ENCODE measurements around the gene PTPRB.
A peak's percentile ranks its signal among the peaks of the same experiment; 100 is the strongest.

The PTPRB gene

DNA sequence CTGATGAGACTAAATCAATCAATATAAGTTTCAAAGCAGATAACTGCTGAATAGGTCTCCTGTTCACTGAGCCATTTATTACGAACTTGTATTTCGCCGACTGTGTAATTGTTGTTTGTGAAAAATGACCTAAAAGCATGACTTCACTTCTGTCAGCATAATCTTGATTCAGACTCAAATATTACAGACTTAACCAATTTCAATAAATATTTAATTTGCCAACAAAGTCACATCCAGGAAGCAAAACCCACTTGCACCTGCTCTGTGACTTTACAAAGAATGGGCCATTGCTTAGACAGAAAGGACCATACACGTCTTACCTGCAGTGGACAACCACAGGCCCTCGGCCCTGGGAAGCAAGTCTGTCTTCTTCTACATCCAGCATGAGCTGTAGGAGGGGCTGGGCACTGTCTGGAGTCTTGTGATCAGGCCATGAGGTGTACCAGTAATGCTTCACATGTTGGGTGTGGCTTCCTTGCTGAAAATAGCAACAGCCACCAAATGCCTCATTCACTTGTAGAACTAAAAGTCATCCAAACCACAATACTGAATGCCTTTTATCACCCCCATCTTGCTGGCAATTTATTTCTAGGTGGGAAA is 23.5 kb upstream of the PTPRB start:
- no peaks in the 10 kb centered on the region for H3K9me3 ChIP-seq (ENCODE audit: control insufficient read depth, low read length)
- no peak overlapping the region for H3K27ac ChIP-seq (ENCODE audit: low read depth, low read length, severe bottlenecking)
- H3K36me3 ChIP-seq (ENCODE audit: control insufficient read depth, insufficient read depth, low read length): no peaks in the 10 kb centered on the region
- WGBS, 2 experiments (ENCODE audit: insufficient coverage in 2 of 2): 96 to 100% methylated on average over 2 to 4 of the region's 5 CpGs
- H3K4me3 ChIP-seq (ENCODE audit: extremely low read depth, insufficient read depth, low read length, poor library complexity, severe bottlenecking): no peak overlapping the region
- peaks cover 14% of the 10 kb centered on the region for H3K4me1 ChIP-seq (ENCODE audit: control insufficient read depth, insufficient read depth, low read length, poor library complexity, severe bottlenecking)

GRCh38 chr12:70660002-70660604 is 22.9 kb upstream of the PTPRB start:
- H3K36me3 ChIP-seq (ENCODE audit: control insufficient read depth, insufficient read depth, low read length): no peaks in the 10 kb centered on the region
- H3K27ac ChIP-seq (ENCODE audit: low read depth, low read length, severe bottlenecking): no peak overlapping the region
- H3K4me1 ChIP-seq (ENCODE audit: control insufficient read depth, insufficient read depth, low read length, poor library complexity, severe bottlenecking): peaks cover 14% of the 10 kb centered on the region
- H3K9me3 ChIP-seq (ENCODE audit: control insufficient read depth, low read length): no peaks in the 10 kb centered on the region
- H3K4me3 ChIP-seq (ENCODE audit: extremely low read depth, insufficient read depth, low read length, poor library complexity, severe bottlenecking): no peak overlapping the region
- WGBS, 2 experiments (ENCODE audit: insufficient coverage in 2 of 2): 100% methylated on average over 2 of the region's 5 CpGs

DNA sequence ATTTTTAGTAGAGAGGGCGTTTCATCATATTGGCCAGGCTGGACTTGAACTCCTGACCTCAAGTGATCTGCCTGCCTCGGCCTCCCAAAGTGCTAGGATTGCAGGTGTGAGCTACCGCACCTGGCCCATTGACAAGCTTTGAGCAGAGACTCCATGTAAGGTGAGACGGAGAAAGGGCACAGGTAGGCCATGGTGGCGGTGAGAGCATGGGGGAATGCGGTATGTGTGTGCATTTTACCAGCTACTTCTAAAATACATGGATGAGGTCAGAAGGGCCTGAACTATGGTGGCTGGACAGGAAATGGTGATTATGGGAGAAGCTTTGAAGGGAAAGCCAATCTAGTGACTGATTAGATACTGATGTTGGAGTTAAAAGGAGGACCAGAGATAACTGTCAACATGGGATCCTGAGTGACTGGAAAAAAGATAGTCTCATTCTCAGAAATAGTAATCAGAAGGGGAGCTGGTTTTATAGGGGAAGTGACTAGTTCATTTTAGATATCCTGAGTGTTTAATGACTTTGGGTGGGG is 21.9 kb upstream of the PTPRB start:
- Histone ChIP-seq H3K4me1 (ENCODE audit: control insufficient read depth, insufficient read depth, low read length, poor library complexity, severe bottlenecking) (peaks cover 14% of the 10 kb centered on the region), H3K4me3 (ENCODE audit: extremely low read depth, insufficient read depth, low read length, poor library complexity, severe bottlenecking) (no peak overlapping the region), H3K36me3 (ENCODE audit: control insufficient read depth, insufficient read depth, low read length) (no peaks in the 10 kb centered on the region), H3K9me3 (ENCODE audit: control insufficient read depth, low read length) (no peaks in the 10 kb centered on the region), H3K27ac (ENCODE audit: low read depth, low read length, severe bottlenecking) (no peak overlapping the region)
- WGBS, 2 experiments (ENCODE audit: insufficient coverage in 2 of 2): 81 to 93% methylated on average over 3 to 5 of the region's 6 CpGs

DNA sequence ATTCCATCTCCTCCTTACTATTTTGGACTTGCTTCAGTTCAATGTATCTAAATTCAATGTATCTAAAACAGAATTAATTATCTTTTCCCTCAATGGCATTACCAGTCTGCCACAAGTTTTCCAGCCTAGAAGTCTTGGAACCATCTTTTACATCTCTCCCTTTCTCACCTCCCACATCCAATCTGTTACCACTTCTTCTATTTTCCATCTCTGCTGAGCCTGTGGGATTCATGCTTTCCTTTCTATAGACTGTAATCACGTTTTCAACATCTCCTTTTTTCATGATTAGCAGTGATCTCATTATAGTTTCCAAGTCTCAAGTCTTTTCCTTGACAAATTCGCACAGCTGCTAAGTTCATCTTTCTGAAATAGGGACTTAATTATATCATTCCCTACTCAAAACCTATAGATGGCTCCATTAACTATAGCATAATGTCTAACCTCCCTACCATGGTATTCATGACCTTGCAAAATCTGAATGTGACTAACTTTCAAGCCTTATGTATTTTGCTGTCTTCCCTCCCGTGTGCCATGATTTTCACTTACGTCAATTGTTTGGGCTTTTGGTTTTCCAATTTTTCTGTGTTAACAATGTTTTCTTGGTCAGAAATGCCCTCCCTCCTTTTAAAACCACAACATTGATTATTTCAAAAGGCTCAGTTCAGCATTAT is 20.5 kb upstream of the PTPRB start:
- 90 to 94% methylated on average over 4 of the region's 4 CpGs for WGBS, 2 experiments (ENCODE audit: insufficient coverage in 2 of 2)

DNA sequence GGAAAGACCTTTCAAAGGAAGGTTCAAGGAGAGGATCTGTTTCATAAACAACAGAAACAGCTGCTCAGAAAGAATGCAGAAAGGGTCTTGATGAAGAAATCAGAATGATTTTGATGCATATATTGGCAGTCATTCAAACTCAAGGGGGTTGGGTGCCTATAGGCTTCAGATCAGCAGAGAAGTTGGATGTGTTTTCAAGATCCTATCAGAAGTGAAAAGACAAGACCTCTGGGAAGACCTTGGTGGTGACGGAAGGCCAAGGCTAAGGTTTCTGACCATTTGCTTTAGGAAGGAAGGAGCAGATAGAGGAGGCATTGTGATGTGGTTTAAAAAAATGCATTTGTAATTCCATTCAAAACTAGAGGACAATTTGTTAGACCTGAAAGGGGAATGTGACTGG is 15.2 kb upstream of the PTPRB start:
- Histone ChIP-seq H3K36me3 (ENCODE audit: control insufficient read depth, insufficient read depth, low read length) (no peaks in the 10 kb centered on the region), H3K9me3 (ENCODE audit: control insufficient read depth, low read length) (no peaks in the 10 kb centered on the region), H3K4me1 (ENCODE audit: control insufficient read depth, insufficient read depth, low read length, poor library complexity, severe bottlenecking) (peaks cover 5% of the 10 kb centered on the region), H3K27ac (ENCODE audit: low read depth, low read length, severe bottlenecking) (no peak overlapping the region), H3K4me3 (ENCODE audit: extremely low read depth, insufficient read depth, low read length, poor library complexity, severe bottlenecking) (no peak overlapping the region)
- WGBS, 2 experiments (ENCODE audit: insufficient coverage in 2 of 2): 100% methylated on average over 1 of the region's 1 CpG; no CpG with 5 or more reads in 1 of the 2 experiments

More for the DNA sequence above, 20.5 kb upstream of the PTPRB start:
- peaks cover 14% of the 10 kb centered on the region for H3K4me1 ChIP-seq (ENCODE audit: control insufficient read depth, insufficient read depth, low read length, poor library complexity, severe bottlenecking)
- no peak overlapping the region for H3K4me3 ChIP-seq (ENCODE audit: extremely low read depth, insufficient read depth, low read length, poor library complexity, severe bottlenecking)
- H3K27ac ChIP-seq (ENCODE audit: low read depth, low read length, severe bottlenecking): no peak overlapping the region
- H3K36me3 ChIP-seq (ENCODE audit: control insufficient read depth, insufficient read depth, low read length): no peaks in the 10 kb centered on the region
- no peaks in the 10 kb centered on the region for H3K9me3 ChIP-seq (ENCODE audit: control insufficient read depth, low read length)

- no peak overlapping the region for H3K4me3 ChIP-seq (ENCODE audit: extremely low read depth, insufficient read depth, low read length, poor library complexity, severe bottlenecking)
- H3K36me3 ChIP-seq (ENCODE audit: control insufficient read depth, insufficient read depth, low read length): no peaks in the 10 kb centered on the region
- no peak overlapping the region for H3K27ac ChIP-seq (ENCODE audit: low read depth, low read length, severe bottlenecking)
- peaks cover 16% of the 10 kb centered on the region for H3K4me1 ChIP-seq (ENCODE audit: control insufficient read depth, insufficient read depth, low read length, poor library complexity, severe bottlenecking)
- H3K9me3 ChIP-seq (ENCODE audit: control insufficient read depth, low read length): no peaks in the 10 kb centered on the region
- WGBS, 2 experiments (ENCODE audit: insufficient coverage in 2 of 2): no CpG with 5 or more reads among the region's 2 CpGs
These were observed 11.6 kb upstream of the PTPRB start for GRCh38 chr12:70648831-70649230.

DNA sequence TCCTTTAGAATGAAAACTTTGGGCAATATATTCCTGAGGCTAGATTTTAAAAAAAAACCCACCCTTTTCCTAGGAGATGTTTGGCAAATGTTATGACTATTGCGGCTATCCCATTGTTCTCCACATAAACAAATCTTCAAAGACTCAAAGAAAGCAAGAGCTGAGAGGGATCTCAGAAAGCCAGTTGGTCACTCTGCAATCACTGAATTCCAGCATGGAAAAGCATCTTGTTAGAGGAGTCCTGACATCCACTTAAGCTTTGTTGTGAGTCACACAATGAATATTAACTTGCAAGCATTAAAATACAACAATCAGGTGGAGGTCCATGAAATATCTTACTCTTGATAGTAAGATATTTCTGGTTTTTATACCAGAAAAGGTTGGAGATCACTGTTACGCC is 11.0 kb upstream of the PTPRB start:
- no peaks in the 10 kb centered on the region for H3K9me3 ChIP-seq (ENCODE audit: control insufficient read depth, low read length)

DNA sequence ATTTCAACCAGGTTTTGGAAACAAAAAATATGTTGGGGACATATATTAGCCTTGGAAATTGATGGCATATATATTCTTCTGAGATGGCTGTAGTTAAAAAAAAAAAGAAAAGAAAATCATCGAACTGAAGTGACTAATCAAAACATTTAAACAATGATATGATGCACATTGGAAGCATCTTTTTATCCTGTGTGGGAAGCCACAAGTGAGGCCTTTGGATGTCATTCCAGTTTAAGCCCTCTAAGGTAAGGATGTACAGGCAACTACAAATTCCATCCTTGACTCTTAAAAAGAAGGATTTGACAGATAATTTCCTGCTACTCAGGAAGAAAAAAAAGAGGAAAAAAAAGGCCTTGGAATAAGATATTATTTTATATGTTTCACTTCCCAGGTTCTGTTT is 9.6 kb upstream of the PTPRB start:
- Histone ChIP-seq H3K4me1 (ENCODE audit: control insufficient read depth, insufficient read depth, low read length, poor library complexity, severe bottlenecking) (peaks cover 16% of the 10 kb centered on the region), H3K36me3 (ENCODE audit: control insufficient read depth, insufficient read depth, low read length) (no peaks in the 10 kb centered on the region), H3K27ac (ENCODE audit: low read depth, low read length, severe bottlenecking) (peak overlapping the region; percentile 79), H3K9me3 (ENCODE audit: control insufficient read depth, low read length) (no peaks in the 10 kb centered on the region), H3K4me3 (ENCODE audit: extremely low read depth, insufficient read depth, low read length, poor library complexity, severe bottlenecking) (no peak overlapping the region)
- no CpG with 5 or more reads among the region's 1 CpG for WGBS, 2 experiments (ENCODE audit: insufficient coverage in 2 of 2)

More for the DNA sequence above, 11.0 kb upstream of the PTPRB start:
- Histone ChIP-seq H3K27ac (ENCODE audit: low read depth, low read length, severe bottlenecking) (no peak overlapping the region), H3K4me3 (ENCODE audit: extremely low read depth, insufficient read depth, low read length, poor library complexity, severe bottlenecking) (no peak overlapping the region), H3K36me3 (ENCODE audit: control insufficient read depth, insufficient read depth, low read length) (no peaks in the 10 kb centered on the region), H3K4me1 (ENCODE audit: control insufficient read depth, insufficient read depth, low read length, poor library complexity, severe bottlenecking) (peaks cover 16% of the 10 kb centered on the region)
- 100% methylated on average over 1 to 2 of the region's 2 CpGs for WGBS, 2 experiments (ENCODE audit: insufficient coverage in 2 of 2)

DNA sequence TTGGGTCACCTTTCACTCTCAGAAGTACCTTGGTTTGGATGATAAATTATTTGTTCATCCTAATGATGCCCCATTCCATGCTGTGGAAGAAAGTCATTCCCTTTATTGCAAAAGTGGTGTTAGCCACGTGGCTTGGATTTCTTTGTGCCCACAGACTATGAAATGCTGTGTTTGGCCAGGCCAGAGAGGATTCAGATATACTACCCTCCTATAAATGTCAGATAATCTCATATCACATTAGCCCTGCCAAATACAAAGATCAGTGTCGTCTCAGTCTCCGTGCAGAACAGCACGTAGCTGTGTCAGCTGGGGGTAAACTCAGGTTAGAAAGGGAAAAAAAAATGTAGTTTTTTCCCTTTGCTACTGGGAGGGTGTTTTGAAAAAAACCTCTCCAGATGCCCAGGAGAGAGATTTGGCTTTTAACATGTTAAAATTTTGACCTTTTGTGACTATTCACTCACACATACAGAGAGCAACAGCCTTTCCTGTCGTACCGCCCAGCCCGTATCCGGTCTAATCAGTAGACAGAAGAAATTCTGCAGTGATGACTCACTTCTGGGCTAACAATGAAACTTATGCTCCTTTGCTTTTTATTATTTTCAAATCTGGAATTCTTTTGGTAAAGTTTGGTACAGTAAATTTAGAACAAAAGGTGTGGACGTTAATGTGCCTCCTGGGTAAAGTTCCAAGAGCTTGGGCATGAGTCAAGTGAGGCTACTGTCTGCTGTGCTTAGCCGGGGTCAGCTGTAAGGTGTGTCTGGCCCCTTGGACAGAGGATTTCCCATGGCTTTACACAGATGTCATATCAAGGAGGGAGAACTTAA is 8.5 kb upstream of the PTPRB start:
- peak overlapping the region; percentile 79 for H3K27ac ChIP-seq (ENCODE audit: low read depth, low read length, severe bottlenecking)
- no peaks in the 10 kb centered on the region for H3K9me3 ChIP-seq (ENCODE audit: control insufficient read depth, low read length)
- peaks cover 16% of the 10 kb centered on the region for H3K4me1 ChIP-seq (ENCODE audit: control insufficient read depth, insufficient read depth, low read length, poor library complexity, severe bottlenecking)
- 17 to 35% methylated on average over 5 to 6 of the region's 10 CpGs for WGBS, 2 experiments (ENCODE audit: insufficient coverage in 2 of 2)
- no peaks in the 10 kb centered on the region for H3K36me3 ChIP-seq (ENCODE audit: control insufficient read depth, insufficient read depth, low read length)
- no peak overlapping the region for H3K4me3 ChIP-seq (ENCODE audit: extremely low read depth, insufficient read depth, low read length, poor library complexity, severe bottlenecking)

- WGBS, 2 experiments (ENCODE audit: insufficient coverage in 2 of 2): 90% methylated on average over 2 of the region's 2 CpGs; no CpG with 5 or more reads in 1 of the 2 experiments
- H3K9me3 ChIP-seq (ENCODE audit: control insufficient read depth, low read length): no peaks in the 10 kb centered on the region
- H3K27ac ChIP-seq (ENCODE audit: low read depth, low read length, severe bottlenecking): no peak overlapping the region
These were observed 7.6 kb upstream of the PTPRB start for GRCh38 chr12:70644861-70645260.

More at GRCh38 chr12:70644861-70645260, 7.6 kb upstream of the PTPRB start:
- Histone ChIP-seq H3K4me3 (ENCODE audit: extremely low read depth, insufficient read depth, low read length, poor library complexity, severe bottlenecking) (no peak overlapping the region), H3K36me3 (ENCODE audit: control insufficient read depth, insufficient read depth, low read length) (no peaks in the 10 kb centered on the region), H3K4me1 (ENCODE audit: control insufficient read depth, insufficient read depth, low read length, poor library complexity, severe bottlenecking) (peaks cover 16% of the 10 kb centered on the region)

Data from mesodermal cell (in vitro differentiated cells).